K562 (cell line): ENCODE results near the gene SLAMF6. TPM values are rescaled to one million over a fixed set of nuclear protein-coding genes. Genes with fewer than 3 reads are reported as not detected.
A peak's percentile ranks its signal among the peaks of the same experiment; 100 is the strongest.

ENCODE experiments used
- CCAR2 ChIP-seq: fragments of 200-400 bp; formaldehyde crosslinking; IDR thresholded peaks from 2 replicates; pipeline ENCODE4 v1.6.1; 2017; ENCODE audit warnings: mild to moderate bottlenecking, low read depth, low read length
- COPS2 ChIP-seq: fragments of 450-650 bp; conservative IDR thresholded peaks from 2 replicates; pipeline ENCODE4 v1.6.1; 2016; ENCODE audit warnings: mild to moderate bottlenecking, moderate library complexity
- HDAC8 ChIP-seq: fragments of 450-650 bp; IDR thresholded peaks from 2 replicates; pipeline ENCODE4 v1.6.1; 2016; ENCODE audit warnings: mild to moderate bottlenecking, missing genetic modification characterization, moderate library complexity, missing compliant biosample characterization
- HOXB6 ChIP-seq: fragments of 250-450 bp; sonication (Bioruptor Pico); IDR thresholded peaks from 2 replicates; pipeline ENCODE4 v1.5.1; 2022; ENCODE audit warnings: mild to moderate bottlenecking, borderline replicate concordance
- IRF2 ChIP-seq: sonication (generic); formaldehyde crosslinking; IDR thresholded peaks from 2 replicates; pipeline ENCODE4 v1.8.1; 2022; ENCODE audit warnings: mild to moderate bottlenecking, missing genetic modification reagents
- PHB ChIP-seq: fragments of 250-450 bp; sonication (Bioruptor Pico); IDR thresholded peaks from 2 replicates; pipeline ENCODE4 v1.5.0; 2021
- RBFOX2 ChIP-seq: fragments of 200-400 bp; formaldehyde crosslinking; IDR thresholded peaks from 2 replicates; pipeline ENCODE4 v1.6.1; 2017; ENCODE audit warnings: low read depth, mild to moderate bottlenecking, low read length, moderate library complexity
- SRF ChIP-seq, 2 experiments: fragments of 250-450, 450-650 bp in 1 of 2; sonication (Bioruptor Pico) in 1 of 2; sonication (generic) in 1 of 2; formaldehyde crosslinking; IDR thresholded peaks; 2 replicates each; pipeline versions ENCODE4 v1.5.0 to v1.5.1; 2020 to 2022; ENCODE audit warnings: mild to moderate bottlenecking in 1 of 2, missing genetic modification reagents in 1 of 2
- SRSF1 ChIP-seq: fragments of 200-400 bp; formaldehyde crosslinking; IDR thresholded peaks from 2 replicates; pipeline ENCODE4 v1.6.1; 2017; ENCODE audit warnings: mild to moderate bottlenecking, low read depth, low read length, moderate library complexity
- TGIF2 ChIP-seq: sonication (generic); formaldehyde crosslinking; IDR thresholded peaks from 2 replicates; pipeline ENCODE4 v1.8.1; 2022; ENCODE audit warnings: mild to moderate bottlenecking, missing genetic modification reagents, moderate library complexity
- TRIM25 ChIP-seq: fragments of 450-650 bp; IDR thresholded peaks from 2 replicates; pipeline ENCODE4 v1.7.0; 2016; ENCODE audit warnings: borderline replicate concordance
- ZNF121 ChIP-seq: sonication (generic); formaldehyde crosslinking; conservative IDR thresholded peaks from 2 replicates; pipeline ENCODE4 v1.8.0; 2022; ENCODE audit warnings: missing genetic modification reagents
- ZNF639 ChIP-seq, 2 experiments: fragments of 200-800 bp in 1 of 2; sonication (Bioruptor generic) in 1 of 2; sonication (generic) in 1 of 2; formaldehyde crosslinking in 1 of 2; IDR thresholded peaks in 1 of 2; conservative IDR thresholded peaks in 1 of 2; 2 replicates each; pipeline versions ENCODE4 v1.5.0 to v1.6.1; 2016 to 2020; ENCODE audit warnings: missing compliant biosample characterization in 1 of 2, missing genetic modification characterization in 1 of 2, missing genetic modification reagents in 1 of 2
- polyA plus RNA-seq, 8 experiments: library from polyadenylated mRNA; depleted of rRNA in 4 of 8; stranded (reverse) in 5 of 8; unstranded in 3 of 8; fragments of >200 nt; fragmentation: Nextera tagmentation in 2 of 8; fragmentation: Illumina TruSeq in 1 of 8; extraction: Ambion mirVana in 2 of 8; extraction: Trizol in 1 of 8; gene quantifications; 2 replicates each; pipeline versions ENCODE4 v1.2.1 to v1.2.3, GENCODE V29; 2011 to 2014; ENCODE audit warnings: inconsistent platforms in 1 of 8, missing spikeins in 1 of 8
- total RNA-seq, 7 experiments: library from RNA; depleted of rRNA in 6 of 7; stranded (reverse); fragments of >200 nt in 6 of 7; fragmentation: Illumina TruSeq in 2 of 7; extraction: Trizol in 2 of 7; gene quantifications; 2 replicates each; pipeline versions ENCODE4 v1.2.1 to v1.2.3, GENCODE V29; 2011 to 2021; ENCODE audit warnings: low replicate concordance in 1 of 7
- TF ChIP-seq, protein P1 (sequence below): fragments of 200-400 bp; formaldehyde crosslinking; IDR thresholded peaks from 2 replicates; pipeline ENCODE4 v1.6.1; 2017; ENCODE audit warnings: mild to moderate bottlenecking, low read depth, low read length, moderate library complexity
- TF ChIP-seq, protein P2 (sequence below): sonication (generic); formaldehyde crosslinking; IDR thresholded peaks from 2 replicates; pipeline ENCODE4 v1.8.0; 2022; ENCODE audit warnings: mild to moderate bottlenecking, missing genetic modification reagents

The SLAMF6 gene
- total and polyA plus RNA-seq, 9 of the 15 experiments (the other 6 are each of a cell fraction or from before 2014, with no cell fraction given) = 0.56 to 4.8 (median 1.1) TPM

DNA sequence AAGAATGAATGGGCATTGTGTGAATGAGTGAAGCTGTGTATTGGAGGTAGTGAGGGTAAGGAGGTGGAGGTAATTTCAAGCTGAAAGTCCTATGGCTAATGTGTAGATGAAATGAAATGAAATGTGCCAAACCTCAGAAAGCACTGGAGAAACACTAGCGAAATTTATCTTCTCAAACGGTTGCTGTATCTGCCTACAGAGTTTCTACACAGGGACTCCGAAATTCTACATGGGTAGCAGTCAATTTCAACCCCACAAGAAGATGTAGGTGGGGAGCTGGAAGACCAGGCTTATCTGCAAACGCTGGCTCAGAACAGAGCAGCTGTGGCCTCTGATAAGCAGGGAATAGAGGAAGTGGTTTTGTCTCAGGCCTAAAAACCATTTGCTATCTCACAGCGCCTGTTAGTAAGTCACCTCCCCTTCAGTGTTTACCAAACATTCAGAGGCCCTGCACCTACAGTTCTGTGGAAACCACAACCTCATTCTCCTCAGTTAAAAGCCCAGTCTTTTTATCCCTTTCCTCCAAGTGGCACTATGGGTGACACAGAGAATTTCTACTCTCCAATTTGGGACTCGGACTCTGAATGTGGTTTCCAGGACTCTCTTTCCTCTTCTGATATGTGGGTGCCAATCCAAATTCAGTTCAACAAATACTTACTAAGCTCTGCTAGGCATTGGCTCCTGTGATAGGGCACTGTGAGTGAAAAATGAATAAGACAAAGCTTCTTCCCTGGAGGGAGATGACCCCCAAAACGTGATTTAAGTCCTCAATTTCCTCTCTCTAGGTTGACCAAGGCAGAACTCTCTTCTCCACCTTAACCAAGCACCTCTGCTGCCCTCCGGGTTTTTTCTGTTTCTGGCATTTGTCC, 17.2 kb upstream of the SLAMF6 start (continued):
- TF ChIP-seq HDAC8 = no peak
- no peak for TF ChIP-seq TGIF2 (CRISPR knock-in tag)
- TF ChIP-seq SRSF1 = no peak
- TF ChIP-seq CCAR2 = no peak
- TF ChIP-seq ZNF121 = no peak
- TF ChIP-seq PHB (CRISPR knock-in tag) = no peak
- TF ChIP-seq, protein P1, sequence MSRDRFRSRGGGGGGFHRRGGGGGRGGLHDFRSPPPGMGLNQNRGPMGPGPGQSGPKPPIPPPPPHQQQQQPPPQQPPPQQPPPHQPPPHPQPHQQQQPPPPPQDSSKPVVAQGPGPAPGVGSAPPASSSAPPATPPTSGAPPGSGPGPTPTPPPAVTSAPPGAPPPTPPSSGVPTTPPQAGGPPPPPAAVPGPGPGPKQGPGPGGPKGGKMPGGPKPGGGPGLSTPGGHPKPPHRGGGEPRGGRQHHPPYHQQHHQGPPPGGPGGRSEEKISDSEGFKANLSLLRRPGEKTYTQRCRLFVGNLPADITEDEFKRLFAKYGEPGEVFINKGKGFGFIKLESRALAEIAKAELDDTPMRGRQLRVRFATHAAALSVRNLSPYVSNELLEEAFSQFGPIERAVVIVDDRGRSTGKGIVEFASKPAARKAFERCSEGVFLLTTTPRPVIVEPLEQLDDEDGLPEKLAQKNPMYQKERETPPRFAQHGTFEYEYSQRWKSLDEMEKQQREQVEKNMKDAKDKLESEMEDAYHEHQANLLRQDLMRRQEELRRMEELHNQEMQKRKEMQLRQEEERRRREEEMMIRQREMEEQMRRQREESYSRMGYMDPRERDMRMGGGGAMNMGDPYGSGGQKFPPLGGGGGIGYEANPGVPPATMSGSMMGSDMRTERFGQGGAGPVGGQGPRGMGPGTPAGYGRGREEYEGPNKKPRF = no peak
- no peak for TF ChIP-seq TRIM25
- peak; percentile 75 for TF ChIP-seq RBFOX2
- TF ChIP-seq, protein P2, sequence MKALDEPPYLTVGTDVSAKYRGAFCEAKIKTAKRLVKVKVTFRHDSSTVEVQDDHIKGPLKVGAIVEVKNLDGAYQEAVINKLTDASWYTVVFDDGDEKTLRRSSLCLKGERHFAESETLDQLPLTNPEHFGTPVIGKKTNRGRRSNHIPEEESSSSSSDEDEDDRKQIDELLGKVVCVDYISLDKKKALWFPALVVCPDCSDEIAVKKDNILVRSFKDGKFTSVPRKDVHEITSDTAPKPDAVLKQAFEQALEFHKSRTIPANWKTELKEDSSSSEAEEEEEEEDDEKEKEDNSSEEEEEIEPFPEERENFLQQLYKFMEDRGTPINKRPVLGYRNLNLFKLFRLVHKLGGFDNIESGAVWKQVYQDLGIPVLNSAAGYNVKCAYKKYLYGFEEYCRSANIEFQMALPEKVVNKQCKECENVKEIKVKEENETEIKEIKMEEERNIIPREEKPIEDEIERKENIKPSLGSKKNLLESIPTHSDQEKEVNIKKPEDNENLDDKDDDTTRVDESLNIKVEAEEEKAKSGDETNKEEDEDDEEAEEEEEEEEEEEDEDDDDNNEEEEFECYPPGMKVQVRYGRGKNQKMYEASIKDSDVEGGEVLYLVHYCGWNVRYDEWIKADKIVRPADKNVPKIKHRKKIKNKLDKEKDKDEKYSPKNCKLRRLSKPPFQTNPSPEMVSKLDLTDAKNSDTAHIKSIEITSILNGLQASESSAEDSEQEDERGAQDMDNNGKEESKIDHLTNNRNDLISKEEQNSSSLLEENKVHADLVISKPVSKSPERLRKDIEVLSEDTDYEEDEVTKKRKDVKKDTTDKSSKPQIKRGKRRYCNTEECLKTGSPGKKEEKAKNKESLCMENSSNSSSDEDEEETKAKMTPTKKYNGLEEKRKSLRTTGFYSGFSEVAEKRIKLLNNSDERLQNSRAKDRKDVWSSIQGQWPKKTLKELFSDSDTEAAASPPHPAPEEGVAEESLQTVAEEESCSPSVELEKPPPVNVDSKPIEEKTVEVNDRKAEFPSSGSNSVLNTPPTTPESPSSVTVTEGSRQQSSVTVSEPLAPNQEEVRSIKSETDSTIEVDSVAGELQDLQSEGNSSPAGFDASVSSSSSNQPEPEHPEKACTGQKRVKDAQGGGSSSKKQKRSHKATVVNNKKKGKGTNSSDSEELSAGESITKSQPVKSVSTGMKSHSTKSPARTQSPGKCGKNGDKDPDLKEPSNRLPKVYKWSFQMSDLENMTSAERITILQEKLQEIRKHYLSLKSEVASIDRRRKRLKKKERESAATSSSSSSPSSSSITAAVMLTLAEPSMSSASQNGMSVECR (CRISPR knock-in tag) = no peak
- TF ChIP-seq SRF (CRISPR knock-in tag; IDR thresholded peaks at IDR 0.05) = peak in 1 of 2 experiments; percentile 76; a peak in 2 of 4 replicates
- no peak for TF ChIP-seq HOXB6 (CRISPR knock-in tag)
- TF ChIP-seq COPS2 = no peak
- TF ChIP-seq IRF2 (CRISPR knock-in tag) = no peak
- TF ChIP-seq ZNF639 (CRISPR knock-in tag; conservative IDR thresholded peaks at IDR 0.05 in 1 of 2, IDR thresholded peaks at IDR 0.05 in 1 of 2) = peak in 1 of 2 experiments; percentile 93; a peak in 2 of 4 replicates
